Measurements from ENCODE around the gene C5orf24.

- TF ChIP-seq CTCF (IDR thresholded peaks at IDR 0.05; ENCODE audit: borderline replicate concordance, extremely low read depth, low read length, poor library complexity, severe bottlenecking) = peak; percentile 56
- no peak for TF ChIP-seq EZH2 (IDR thresholded peaks at IDR 0.05; ENCODE audit: borderline replicate concordance, low read depth, low read length, severe bottlenecking)
Observed at GRCh38 chr5:134851307-134851923, 5.6 kb downstream of the C5orf24 start.
